ENCODE data around the gene C16orf86. TPM values are rescaled to one million over a fixed set of nuclear protein-coding genes. Genes with fewer than 3 reads are reported as not detected.

The C16orf86 gene
- total RNA-seq, 1 experiment from 2014 or later = 0.34 TPM

DNA sequence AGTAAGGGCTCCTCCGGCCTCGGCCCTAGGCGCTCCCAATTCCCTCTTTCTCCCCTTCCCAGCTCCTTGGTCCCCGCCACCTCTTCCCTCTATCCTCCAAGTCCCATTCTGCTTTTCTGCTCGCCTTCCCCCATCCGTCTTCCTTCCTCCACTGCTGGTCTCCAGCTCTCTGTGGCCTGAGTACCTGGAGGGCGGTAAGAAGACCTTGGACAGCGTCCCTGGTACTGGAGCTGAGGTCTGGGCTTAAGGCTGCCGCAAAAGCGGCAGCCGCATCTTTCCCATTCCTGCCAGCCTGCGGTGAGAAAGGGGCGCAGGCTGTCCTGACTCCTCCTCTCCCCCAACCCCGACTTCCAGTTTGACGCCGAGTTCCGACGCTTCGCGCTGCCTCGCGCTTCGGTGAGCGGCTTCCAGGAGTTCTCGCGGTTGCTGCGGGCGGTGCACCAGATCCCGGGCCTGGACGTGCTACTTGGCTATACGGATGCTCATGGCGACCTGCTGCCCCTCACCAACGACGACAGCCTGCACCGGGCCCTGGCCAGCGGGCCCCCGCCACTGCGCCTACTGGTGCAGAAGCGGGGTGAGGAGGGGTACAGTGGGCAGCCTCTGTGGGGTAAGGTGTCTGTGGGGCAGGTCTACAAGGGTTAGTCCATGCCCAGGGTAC lies 5.4 kb upstream of the C16orf86 start:
- TF ChIP-seq, protein P1, sequence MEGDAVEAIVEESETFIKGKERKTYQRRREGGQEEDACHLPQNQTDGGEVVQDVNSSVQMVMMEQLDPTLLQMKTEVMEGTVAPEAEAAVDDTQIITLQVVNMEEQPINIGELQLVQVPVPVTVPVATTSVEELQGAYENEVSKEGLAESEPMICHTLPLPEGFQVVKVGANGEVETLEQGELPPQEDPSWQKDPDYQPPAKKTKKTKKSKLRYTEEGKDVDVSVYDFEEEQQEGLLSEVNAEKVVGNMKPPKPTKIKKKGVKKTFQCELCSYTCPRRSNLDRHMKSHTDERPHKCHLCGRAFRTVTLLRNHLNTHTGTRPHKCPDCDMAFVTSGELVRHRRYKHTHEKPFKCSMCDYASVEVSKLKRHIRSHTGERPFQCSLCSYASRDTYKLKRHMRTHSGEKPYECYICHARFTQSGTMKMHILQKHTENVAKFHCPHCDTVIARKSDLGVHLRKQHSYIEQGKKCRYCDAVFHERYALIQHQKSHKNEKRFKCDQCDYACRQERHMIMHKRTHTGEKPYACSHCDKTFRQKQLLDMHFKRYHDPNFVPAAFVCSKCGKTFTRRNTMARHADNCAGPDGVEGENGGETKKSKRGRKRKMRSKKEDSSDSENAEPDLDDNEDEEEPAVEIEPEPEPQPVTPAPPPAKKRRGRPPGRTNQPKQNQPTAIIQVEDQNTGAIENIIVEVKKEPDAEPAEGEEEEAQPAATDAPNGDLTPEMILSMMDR (IDR thresholded peaks at IDR 0.05; ENCODE audit: insufficient read depth in 1 of 2, low read depth in 1 of 2, low read length in 1 of 2, severe bottlenecking in 1 of 2, unreplicated experiment in 1 of 2) = no peak
- H3K27me3 ChIP-seq (replicated peaks; ENCODE audit: control insufficient read depth, insufficient read depth, low read length) = no peaks in the 10 kb centered on the region
- Mint-ChIP-seq H3K4me3 (ENCODE audit: unreplicated experiment) (peak overlapping the region; percentile 96), H3K27ac (ENCODE audit: unreplicated experiment) (peak overlapping the region; percentile 96), H3K4me1 (ENCODE audit: low read depth, unreplicated experiment) (no peaks in the 10 kb centered on the region), H3K9me3 (ENCODE audit: unreplicated experiment) (no peaks in the 10 kb centered on the region), H3K27me3 (ENCODE audit: insufficient read depth, unreplicated experiment) (no peaks in the 10 kb centered on the region), H3K36me3 (ENCODE audit: insufficient read depth, unreplicated experiment) (peaks cover 37% of the 10 kb centered on the region)
- H3K36me3 ChIP-seq (ENCODE audit: control insufficient read depth, insufficient read depth, low read length) = no peaks in the 10 kb centered on the region
- intact Hi-C loops (cut with micrococcal nuclease; ENCODE audit: unreplicated experiment) = no loop called here
- no peaks in the 10 kb centered on the region for H3K9me3 ChIP-seq
- POLR2A ChIA-PET = interaction anchor here (0.6 to 2.0 kb wide), 6 partner anchors 12 to 1450 kb away, joined by 4 to 19 read pairs (median 8); partner anchors contain the start of genes ATP6V0D1, CTCF, GFOD2 and RANBP10
- peak overlapping the region; percentile 41 for H3K4me3 ChIP-seq (ENCODE audit: low read depth, low read length)
- no TSS peak for BruUV-seq (replicated peaks)
- DNase-seq = peak; percentile 65 to 69
- H3K4me1 ChIP-seq = peaks cover 17% of the 10 kb centered on the region
- CTCF ChIA-PET = interaction anchor here (0.7 to 3.5 kb wide), 6 partner anchors 17 to 643 kb away, joined by 3 to 38 read pairs (median 8); partner anchors contain the start of genes ATP6V0D1 and CARMIL2

DNA sequence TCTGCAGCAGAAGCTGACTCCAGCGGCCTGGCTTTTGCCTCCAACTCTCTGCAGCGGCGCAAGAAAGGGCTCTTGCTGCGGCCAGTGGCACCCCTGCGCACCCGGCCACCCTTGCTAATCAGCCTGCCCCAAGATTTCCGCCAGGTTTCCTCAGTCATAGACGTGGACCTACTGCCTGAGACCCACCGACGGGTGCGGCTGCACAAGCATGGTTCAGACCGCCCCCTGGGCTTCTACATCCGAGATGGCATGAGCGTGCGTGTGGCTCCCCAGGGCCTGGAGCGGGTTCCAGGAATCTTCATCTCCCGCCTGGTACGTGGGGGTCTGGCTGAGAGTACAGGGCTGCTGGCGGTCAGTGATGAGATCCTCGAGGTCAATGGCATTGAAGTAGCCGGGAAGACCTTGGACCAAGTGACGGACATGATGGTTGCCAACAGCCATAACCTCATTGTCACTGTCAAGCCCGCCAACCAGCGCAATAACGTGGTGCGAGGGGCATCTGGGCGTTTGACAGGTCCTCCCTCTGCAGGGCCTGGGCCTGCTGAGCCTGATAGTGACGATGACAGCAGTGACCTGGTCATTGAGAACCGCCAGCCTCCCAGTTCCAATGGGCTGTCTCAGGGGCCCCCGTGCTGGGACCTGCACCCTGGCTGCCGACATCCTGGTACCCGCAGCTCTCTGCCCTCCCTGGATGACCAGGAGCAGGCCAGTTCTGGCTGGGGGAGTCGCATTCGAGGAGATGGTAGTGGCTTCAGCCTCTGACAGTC lies 4.5 kb upstream of the C16orf86 start:
- Histone ChIP-seq H3K9me3 (no peaks in the 10 kb centered on the region), H3K27me3 (replicated peaks; ENCODE audit: control insufficient read depth, insufficient read depth, low read length) (no peaks in the 10 kb centered on the region), H3K4me1 (peaks cover 17% of the 10 kb centered on the region), H3K4me3 (ENCODE audit: low read depth, low read length) (no peak overlapping the region), H3K36me3 (ENCODE audit: control insufficient read depth, insufficient read depth, low read length) (no peaks in the 10 kb centered on the region)
- BruUV-seq (replicated peaks) = TSS peak; percentile 33
- TF ChIP-seq, protein P1 (IDR thresholded peaks at IDR 0.05; ENCODE audit: insufficient read depth in 1 of 2, low read depth in 1 of 2, low read length in 1 of 2, severe bottlenecking in 1 of 2, unreplicated experiment in 1 of 2) = no peak
- ChIA-PET CTCF (no interaction called here), POLR2A (no interaction called here)
- H3K36me3 Mint-ChIP-seq (ENCODE audit: insufficient read depth, unreplicated experiment) = peaks cover 37% of the 10 kb centered on the region
- H3K4me3 Mint-ChIP-seq (ENCODE audit: unreplicated experiment) = peak overlapping the region; percentile 96
- intact Hi-C loops (cut with micrococcal nuclease; ENCODE audit: unreplicated experiment) = no loop called here
- peak in 1 of 2 experiments; percentile 35 for DNase-seq
- H3K27me3 Mint-ChIP-seq (ENCODE audit: insufficient read depth, unreplicated experiment) = no peaks in the 10 kb centered on the region
- H3K27ac Mint-ChIP-seq (ENCODE audit: unreplicated experiment) = no peak overlapping the region
- no peaks in the 10 kb centered on the region for H3K4me1 Mint-ChIP-seq (ENCODE audit: low read depth, unreplicated experiment)
- H3K9me3 Mint-ChIP-seq (ENCODE audit: unreplicated experiment) = no peaks in the 10 kb centered on the region

DNA sequence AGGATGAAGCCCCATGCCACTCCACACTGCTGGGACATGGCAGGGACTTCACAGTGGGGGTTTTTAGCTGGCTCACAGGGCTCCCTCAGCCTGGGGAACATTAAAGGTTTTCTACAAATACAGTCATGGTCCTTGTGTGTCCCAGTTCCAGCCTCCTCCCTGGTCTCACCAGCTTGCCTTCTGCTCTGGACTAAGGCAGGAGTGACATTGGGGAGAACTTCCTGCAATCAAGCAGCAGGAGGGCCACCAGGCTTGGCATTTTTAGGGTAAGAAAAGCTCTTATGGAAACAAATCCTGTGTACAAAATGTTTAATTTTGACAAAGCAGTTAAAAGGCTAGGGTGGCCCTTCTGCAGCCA lies 4.0 kb upstream of the C16orf86 start:
- no peaks in the 10 kb centered on the region for H3K27me3 ChIP-seq (replicated peaks; ENCODE audit: control insufficient read depth, insufficient read depth, low read length)
- Mint-ChIP-seq H3K9me3 (ENCODE audit: unreplicated experiment) (no peaks in the 10 kb centered on the region), H3K36me3 (ENCODE audit: insufficient read depth, unreplicated experiment) (peaks cover 37% of the 10 kb centered on the region), H3K4me1 (ENCODE audit: low read depth, unreplicated experiment) (no peaks in the 10 kb centered on the region), H3K27ac (ENCODE audit: unreplicated experiment) (no peak overlapping the region), H3K27me3 (ENCODE audit: insufficient read depth, unreplicated experiment) (no peaks in the 10 kb centered on the region), H3K4me3 (ENCODE audit: unreplicated experiment) (no peak overlapping the region)
- H3K4me1 ChIP-seq = peaks cover 17% of the 10 kb centered on the region
- TF ChIP-seq, protein P1 (IDR thresholded peaks at IDR 0.05; ENCODE audit: insufficient read depth in 1 of 2, low read depth in 1 of 2, low read length in 1 of 2, severe bottlenecking in 1 of 2, unreplicated experiment in 1 of 2) = no peak
- CTCF ChIA-PET = interaction anchor here (0.6 to 6.3 kb wide), 2 partner anchors 125 to 142 kb away, joined by 3 to 60 read pairs; no protein-coding TSS in a partner anchor
- no TSS peak for BruUV-seq (replicated peaks)
- H3K36me3 ChIP-seq (ENCODE audit: control insufficient read depth, insufficient read depth, low read length) = no peaks in the 10 kb centered on the region
- no peaks in the 10 kb centered on the region for H3K9me3 ChIP-seq
- H3K4me3 ChIP-seq (ENCODE audit: low read depth, low read length) = no peak overlapping the region
- POLR2A ChIA-PET = no interaction called here
- DNase-seq = no peak
- intact Hi-C loops (cut with micrococcal nuclease; ENCODE audit: unreplicated experiment) = no loop called here
